T follicular helper cell (primary cell): ENCODE results near the gene KCNK7.

Experiments
- DNase-seq: peaks from one replicate; pipeline ENCODE4 v3.0.0-alpha.2; 2020; ENCODE audit warnings: low read depth

KCNK7 gene

DNA sequence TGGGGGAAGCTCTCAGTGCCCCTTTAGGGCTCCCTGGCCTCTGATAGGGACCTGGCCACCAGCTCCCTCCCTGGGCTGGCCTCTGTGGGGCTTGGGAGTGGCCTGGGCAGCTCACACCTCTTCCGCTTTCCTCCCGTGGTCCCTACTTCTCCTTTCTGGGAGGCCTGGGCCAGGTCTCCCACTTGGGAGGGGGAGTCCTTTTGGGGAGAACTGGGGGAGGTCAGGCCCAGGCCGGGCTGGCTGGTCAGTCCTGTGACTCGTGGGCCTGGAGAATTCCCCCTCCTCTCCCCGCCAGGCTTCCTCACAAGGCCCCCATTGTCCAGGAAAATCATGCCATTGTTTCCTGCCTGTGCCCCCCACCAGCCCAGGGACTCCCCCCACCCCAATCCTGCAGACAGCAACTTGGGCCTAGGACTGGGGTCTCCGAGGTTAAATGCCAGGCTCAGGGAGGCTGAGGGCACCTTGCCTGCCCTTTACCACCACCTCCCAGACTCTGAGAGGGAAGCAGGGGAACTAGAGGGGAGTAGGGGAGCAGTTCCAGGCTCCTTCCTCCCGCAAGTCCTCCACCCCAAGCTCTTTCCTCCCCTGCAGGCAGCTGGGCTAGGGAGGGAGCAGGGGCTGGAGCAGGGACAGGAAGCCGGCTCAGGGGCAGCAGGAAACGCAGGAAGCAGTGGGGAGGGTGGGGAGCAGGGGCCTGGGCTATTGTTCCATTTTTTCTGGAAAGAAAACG lies 15.6 kb upstream of the KCNK7 start:
- no peak for DNase-seq

DNA sequence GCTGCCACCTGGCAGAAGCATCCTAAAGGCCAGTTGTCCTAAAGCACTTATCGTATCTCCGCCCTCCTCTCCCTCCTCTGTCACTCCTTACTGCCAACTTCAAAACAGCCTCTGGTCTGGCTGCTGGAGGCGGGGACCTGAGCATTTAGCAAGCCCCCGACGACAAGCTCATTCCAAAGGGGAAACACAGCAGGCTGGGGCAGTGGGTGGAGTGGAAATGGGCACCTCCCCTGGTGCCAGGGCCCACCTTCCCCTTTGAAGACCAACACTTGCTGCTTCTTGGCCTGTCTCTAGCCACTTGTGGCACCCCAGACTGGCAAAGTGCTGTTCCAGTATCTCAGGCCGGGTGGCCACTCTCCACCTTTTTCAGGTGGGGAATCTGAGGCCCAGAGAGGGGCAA lies 14.8 kb upstream of the KCNK7 start:
- DNase-seq = no peak

DNA sequence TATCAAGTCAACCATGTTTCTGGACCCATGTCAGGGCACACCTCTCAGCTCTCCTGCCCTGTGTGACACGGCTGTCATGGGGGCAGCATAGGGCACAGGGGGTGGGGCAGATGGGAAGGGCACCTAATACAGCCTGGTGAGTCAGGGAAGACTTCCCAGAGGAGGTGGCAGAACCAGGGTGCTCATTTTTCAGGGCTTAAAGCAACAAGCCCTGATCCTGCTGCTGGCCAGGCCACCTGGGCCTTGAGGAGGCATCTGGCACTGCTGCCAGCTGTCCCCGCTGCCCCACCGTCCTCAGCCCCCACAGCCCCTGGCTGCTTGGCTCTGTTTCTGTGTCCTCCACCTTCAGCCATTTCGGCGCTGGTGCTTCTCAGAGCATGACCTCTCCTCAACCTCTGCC lies 14.1 kb upstream of the KCNK7 start:
- DNase-seq = no peak

DNA sequence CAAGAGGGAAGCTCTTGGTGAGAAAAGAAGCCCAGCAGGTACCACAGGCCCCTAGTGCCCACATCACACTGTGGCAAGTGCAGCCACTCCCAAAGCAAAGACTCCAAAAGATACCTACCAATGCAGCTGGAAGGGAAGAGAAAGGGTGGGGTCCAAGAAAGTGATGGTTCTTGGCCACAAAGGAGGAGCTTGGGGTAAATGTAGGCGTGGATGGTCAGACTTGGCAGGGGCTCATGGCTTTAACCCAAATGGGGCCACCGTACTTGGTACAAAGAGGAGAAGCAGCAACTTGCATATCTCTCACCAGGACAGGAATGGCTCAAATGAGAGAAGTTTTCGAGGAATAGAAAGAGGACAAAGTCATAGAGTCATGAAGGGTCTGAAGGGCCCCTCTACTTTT lies 13.6 kb upstream of the KCNK7 start:
- no peak for DNase-seq

DNA sequence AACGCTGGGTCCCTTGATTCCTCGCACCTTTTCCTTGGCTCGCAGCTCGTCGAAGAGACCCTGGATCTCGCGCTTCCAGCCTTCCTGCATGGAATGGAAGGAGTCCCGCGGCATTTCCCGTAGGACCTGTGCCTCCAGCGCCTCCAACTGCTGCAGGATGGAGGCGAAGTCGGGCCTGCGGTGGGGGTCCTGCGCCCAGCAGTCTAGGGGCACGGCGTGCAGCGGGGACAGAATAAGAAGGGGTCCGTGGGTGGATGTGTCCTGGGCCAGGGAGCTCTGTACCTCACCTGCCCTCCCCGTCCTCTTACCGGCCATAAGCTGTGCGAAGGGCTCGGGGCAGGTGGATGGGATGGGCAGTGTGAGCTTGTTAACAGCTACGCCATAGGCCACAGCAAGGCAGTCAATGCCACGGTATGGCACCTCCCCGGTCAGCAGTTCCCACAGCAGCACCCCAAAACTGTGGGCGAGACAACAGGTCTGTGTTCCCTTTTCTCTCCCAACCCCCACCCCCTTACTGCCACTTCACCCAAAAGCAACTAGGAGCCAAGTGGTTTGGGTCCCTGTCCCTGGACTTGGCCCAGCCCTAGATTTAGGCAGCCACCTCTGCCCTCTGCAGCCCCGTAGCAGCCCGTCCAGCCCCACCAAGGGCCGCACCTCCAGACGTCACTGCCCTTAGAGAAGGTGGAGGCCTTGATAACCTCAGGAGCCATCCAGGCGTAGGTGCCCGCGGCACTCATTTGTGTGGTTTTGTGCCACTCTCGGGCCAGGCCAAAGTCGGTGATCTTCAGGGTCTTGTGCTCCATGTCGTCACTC lies 12.2 kb upstream of the KCNK7 start:
- DNase-seq = no peak

DNA sequence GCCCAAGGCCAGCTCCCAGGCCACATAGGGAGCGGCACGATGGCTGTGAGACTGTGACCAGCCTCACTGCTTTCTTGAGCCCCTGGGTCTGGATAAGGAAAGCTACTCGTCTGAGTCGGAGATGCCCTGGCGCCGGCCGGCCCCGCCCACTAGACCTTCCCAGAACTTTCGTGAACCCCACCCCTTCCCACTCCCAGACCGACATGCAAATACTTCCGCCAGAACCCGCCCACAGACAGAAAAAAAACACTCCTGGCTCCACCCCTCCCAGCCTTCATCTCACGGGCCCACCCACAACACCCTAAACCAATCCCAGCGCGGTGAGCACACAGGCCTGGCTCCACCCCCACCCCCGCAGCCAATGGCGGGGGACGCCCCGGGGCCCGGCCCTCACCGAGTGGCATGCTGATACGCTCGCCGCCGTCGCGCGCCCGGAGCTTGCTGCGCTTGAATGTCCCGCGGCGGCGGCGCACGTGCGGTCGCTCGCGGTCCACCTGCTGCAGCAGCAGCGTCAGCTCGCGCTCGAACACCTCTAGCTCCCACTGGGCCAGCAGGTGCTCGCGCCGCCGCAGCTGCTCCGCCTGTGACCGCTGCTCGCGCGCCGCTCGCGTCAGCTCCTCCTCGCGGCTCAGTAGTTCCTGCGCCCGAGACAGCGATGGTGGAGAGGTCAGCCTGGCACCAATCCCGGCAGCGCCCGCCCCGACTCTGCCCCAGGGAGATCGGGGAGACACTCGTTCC lies 11.4 kb upstream of the KCNK7 start:
- no peak for DNase-seq

DNA sequence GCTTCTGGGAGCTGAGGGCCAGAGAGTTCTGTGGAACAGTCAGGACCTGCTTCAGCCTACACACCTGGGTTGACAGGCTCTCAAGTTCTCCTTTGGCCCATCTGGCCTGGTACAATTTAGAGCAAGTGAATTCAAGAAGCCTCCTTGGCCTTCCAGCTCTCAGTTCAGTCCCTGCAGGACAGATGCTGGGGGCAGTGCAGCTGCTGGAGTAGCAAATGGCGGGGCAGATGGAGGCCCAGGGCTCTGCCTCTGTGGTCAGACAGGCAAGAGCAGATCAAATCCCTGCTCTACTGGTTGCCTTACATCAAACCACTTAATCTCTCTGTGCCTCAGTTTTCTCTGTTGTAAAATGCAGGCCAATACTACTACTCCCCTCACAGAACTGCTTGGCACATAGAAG lies 8.7 kb upstream of the KCNK7 start:
- no peak for DNase-seq

DNA sequence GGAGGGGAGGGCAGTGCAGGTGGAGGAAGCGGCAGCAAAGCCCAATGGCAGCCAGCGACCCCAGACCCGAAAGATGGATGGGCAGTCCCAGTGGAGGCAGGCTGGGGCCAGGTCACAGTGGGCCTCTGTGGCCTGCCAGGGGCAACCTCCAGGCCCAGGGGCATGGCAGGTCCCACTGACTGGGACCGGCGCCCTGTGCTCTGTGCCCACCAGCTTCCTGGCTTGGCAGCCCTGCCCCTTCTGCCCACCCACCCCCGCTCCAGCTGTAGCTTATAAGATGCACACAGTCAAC lies 4.3 kb upstream of the KCNK7 start:
- DNase-seq = no peak

DNA sequence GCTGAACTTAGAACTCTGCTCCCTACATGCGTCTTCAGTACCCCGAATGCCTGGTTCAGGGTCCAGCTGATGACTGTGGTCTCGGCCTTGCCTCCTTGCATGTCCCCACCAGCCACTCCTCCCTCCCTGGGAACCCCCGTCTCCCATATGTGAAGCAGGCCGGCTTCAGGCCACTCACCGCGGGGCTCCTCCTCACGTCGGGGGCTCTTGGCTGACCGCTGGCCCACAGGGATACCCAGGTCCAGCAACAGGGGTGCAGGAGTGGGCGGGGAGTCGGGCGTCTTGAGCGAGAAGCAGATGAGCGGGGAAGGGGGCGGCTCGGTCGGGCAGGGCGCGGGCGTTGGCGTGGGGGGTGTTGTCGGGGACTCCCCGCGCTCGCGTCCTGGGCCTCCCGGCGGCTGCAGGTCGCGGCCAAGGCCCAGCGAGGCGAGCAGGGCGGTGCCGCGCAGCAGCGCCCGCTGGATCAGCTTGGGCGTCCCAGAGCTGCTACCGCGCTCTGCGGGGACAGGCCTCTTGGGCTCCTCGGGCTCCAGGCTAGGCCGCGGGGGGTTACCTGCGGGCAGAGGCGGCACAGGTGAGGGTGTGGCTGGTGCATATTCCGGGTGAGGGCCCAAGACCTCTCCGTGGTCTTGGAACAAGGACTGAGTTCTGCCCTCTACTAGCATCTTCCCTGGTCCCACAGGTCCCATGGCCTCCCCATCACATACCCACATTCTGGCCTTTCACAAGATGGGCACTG lies 3.8 kb upstream of the KCNK7 start:
- no peak for DNase-seq

DNA sequence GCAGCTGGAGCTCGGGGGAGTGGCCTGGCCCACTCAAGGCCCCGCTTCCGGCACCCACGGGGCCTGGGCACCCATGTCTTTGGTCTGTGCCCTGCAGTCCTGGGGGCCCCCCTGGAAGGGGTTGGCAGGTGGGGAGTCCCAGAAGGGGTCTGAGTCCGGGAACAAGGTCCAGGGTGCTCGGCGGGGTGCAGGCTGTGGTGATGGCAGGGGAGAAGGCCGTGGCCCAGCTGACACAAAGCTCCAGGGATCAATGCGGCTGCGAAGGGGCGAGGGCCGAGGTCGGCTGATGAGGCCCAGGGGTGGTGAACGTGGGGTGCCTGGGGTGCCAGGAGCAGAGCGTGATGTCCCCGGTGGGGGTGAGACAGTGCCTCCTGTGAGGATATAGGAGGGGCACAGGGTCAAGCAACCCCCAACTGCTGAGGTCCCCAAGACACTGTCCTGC lies 2.7 kb upstream of the KCNK7 start:
- DNase-seq = no peak

DNA sequence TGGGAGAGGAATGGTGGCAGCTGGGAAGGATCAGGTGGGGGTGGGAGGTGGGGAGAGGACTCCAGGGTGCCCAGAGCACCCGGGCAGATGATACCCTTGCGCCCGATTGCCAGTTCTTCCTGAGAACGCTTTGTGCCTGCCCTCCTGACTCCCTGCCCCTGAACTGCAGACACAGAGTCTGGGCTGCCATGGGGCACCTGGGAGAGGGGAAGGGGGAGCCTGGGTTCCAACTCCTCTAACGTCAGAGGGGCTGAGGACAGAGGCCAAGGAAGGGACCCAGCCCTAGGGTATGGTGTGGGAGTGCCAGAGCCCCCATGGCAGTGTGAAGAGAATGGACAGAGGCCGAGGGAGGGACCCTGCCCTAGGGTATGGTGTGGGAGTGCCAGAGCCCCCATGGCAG lies 920 bp upstream of the KCNK7 start:
- no peak for DNase-seq

DNA sequence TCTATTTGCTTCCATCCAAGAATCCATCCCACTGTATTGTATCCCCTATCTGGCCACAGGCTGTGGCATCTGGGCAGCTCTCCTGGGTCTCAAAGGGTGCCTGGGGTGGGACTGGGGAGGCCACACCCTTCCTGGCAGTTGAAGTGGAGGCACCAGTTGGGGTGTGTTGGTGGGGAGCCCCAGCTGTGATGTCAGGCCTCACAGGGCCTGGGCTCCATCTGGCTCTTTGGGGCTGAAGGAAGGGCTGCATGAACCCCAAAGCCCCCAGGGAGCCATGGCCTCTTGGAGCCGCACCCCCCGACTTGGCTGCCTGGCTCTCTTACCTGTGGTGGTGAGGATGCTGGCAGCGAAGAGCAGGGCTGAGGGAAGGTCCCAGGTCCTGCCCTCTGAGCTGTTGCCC lies 469 bp downstream of the KCNK7 start:
- no peak for DNase-seq

DNA sequence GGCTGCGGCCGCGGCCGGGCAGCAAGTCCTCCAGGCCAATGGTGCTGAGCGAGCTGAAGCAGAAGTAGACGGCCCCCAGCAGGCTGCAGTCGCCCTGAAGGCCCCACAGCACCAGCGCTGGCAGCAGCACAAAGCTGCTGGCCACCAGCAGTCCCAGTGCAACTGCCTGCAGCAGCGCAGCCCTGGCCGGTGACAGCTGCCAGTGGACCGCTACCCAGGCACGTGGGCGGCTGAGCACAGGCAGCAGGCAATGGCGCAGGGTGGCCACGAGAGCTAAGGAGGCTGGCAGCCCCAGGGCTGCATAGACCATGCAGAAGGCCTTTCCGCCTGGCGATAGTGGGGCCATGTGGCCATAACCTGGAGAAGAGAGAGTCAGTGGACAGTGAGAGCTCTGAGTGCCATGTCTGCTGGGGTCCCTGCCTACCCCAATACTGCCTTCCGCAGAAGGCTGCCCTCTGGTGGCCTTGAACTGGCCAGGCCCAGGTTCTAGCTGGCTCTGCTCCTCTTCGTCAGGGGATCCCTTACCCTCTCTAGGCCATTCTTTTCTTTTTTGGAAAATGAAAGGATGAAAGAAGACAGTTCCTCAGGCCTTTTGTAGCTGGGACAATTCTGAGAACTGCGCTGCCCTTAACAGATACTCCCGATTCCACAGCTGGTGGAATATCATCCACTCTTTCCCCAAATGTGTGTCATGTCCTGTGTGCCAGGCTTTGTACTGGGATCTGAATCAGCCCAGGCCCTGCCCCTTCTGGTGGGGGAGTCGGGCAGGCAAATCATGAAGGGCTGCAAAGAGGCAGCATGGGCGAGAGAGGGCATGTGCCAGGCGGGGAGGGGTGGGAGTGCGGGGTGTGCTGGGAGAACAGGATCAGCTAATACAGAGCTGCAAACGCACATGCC lies 1.8 kb downstream of the KCNK7 start:
- DNase-seq = no peak

DNA sequence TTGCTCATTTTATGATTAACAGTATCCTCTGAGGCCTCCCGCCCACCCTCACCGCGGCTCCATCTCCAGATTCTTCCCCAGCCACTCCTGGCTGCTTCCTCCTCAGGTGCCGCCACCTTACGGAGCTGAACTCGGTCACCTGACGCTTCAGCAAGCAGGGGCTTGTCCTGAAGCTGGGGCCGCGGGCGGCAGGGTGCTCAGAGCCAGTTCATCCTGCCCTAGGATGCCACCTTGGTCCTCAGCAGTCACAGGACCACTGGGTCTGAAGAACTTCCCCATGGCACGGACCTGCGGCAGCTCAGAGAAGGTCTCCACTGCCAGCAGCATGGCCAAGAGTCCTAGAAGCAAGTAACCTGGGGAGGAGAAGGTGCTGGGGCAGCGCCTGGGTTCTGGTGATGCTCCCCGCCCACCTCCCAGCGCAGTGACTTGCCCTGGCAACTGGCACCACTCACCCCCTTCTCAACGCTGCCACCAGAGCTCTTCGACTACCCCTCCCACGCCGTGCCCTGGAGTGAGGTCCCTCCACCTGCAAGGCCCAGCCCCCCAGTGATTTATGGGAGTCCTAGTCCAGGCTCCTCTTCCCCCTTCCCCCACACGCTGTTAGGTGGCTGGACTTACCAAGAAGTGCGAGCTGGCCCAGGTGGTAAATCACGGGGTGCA lies 2.6 kb downstream of the KCNK7 start:
- DNase-seq = no peak

DNA sequence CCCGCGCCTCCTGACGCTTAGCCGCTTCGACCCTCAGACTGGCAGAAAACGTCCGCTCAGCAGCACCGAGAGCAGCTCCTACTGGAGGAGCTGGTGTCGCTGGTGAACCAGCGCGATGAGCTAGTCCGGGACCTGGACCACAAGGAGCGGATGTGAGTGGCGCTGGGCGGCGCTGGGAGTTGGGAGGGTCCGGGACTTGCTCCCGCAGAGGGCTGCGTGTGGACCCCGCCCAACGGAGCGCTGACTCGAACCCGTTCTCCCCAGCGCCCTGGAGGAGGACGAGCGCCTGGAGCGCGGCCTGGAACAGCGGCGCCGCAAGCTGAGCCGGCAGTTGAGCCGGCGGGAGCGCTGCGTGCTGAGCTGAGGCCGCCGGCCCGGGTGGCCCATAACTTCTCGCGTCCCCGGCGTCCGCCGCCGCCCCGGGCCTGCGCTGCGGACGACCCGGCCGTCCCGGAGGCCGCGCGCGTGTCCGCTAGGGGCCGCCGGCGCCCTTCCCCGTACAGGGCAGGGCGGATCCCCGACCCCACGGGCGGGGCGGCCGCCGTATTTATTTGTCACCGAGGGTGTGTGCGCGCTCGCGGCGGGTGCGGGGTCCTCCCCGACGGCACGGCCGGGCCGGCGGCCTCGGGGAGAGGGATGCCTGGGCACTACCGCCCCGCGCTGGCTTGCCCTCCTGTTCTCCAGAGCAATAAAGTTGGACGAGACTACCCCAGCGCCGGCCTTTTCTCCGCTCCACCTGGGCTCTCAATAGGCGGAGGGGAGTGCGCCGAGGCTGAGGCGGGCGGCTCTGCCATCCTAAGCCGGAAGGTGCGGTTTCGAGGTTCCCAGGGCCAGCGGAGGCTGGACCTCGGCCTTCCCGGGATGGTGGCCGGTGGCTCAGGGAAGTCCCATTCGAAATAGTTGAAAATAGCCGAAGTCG lies 3.4 kb downstream of the KCNK7 start:
- DNase-seq = no peak

DNA sequence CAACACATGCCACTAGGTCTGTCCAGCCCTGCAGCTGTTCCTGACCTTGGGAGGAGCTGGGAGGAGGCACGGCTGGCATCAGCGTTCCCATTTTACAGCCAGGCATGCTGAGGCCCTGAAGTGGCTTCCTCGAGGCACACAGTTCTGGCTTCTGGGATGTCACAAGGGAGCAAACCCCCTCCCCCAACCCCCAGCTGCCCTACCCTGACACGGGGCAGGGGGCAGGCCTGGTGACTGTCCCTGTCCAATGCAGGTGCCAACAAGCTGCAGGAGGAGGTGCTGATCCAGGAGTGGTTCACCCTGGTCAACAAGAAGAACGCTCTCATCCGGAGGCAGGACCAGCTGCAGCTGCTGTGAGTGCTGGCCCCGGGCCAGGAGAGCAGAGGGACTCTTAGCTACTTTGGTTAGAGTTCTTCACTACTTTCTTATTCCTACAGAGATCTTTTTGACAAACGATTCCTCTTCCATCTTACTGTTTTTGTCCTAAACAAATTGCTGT lies 5.3 kb downstream of the KCNK7 start:
- DNase-seq = no peak

DNA sequence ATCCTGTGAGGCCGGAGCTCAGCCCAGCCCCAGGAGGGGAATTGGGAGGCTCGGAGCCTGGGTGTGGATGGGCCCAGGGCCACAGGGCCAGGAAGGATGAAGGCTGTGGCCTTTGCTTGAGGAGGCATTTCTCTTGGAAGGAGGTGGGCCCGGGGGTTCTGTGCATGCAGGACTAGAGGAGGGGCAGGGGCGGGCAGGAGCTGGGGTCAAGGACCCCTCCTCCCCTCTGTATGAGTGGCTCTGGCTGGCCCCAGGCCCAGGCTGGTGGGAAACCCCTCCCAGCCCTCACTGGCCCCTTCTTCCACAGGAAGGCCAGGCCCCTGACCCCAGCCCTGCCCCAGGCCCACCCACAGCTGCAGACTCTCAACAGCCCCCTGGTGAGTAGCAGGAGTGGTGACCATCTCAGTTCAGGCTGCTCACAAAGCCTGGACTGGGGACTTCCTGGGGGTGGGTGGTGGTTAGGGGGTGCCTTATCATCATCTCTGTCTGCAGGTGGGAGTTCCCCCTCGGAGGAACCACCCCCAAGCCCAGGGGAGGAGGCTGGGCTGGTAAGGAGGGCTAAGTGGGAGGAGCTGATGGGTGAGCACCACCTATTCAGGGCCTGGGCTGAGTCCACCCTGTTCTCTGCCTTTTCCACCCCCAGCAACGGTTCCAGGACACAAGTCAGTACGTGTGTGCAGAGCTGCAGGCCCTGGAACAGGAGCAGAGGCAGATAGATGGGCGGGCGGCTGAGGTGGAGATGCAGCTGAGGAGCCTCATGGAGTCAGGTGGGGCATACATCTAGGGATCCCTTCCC lies 6.0 kb downstream of the KCNK7 start:
- no peak for DNase-seq

DNA sequence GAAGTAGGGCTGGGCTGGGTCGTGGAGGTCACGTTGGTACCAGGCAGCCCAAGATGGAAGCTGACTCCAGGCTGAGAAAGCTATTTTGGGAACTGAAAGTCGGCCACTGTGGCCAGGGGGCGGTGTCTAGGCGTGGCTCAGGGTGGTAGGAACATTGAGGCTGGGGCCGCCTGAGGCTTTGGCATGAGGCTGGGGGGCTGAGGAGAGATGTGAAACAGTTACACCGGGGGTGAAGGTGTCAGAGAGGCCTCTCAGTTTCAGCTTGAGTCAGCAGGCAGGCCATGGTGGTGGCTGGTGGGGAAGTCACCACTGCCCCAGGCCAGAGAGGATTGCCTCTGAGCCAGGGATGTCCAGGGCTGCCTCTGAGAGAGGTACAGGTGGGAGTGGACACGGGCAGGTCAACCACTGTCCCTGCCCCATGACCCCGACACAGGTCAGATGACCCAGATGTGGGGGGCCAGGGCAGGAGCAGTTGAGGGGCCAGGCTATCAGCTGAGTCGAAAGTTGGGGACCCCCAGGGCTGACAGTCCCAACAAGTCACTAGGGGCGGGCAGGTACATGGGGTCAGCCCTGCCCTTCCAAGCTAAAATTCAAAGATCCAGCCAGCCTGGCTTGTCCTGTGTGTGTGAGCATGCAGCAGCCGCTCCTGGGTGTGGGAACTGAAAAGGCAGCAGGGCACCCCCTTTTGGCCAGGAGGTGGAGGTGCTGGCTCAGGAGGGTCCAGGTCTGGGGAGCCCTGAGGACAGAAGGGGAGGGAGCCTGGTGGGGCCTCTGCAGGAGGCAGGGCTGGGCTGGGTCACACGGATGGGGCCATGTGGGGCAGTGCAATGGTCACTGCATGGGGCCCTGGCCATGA lies 7.2 kb downstream of the KCNK7 start:
- peak; percentile 71 for DNase-seq
